Measurements from ENCODE around the gene BSG. TPM values are rescaled to one million over a fixed set of nuclear protein-coding genes. Genes with fewer than 3 reads are reported as not detected.
"Not testable (repeated sequence)": the region's sequence is repeated elsewhere in the genome, so short reads cannot be mapped to it uniquely, and the experiment has no call there.

The BSG gene
- total RNA-seq, 1 donor: 94.2 TPM

- Histone ChIP-seq H3K9me3 (ENCODE audit: low read depth, low read length) (no peaks in the 10 kb centered on the region), H3K4me3 (ENCODE audit: low read length) (peak overlapping the region; percentile 24), H3K4me1 (ENCODE audit: insufficient read depth, low read length) (peaks cover 30% of the 10 kb centered on the region), H3K27me3 (ENCODE audit: insufficient read depth, low read length) (no peaks in the 10 kb centered on the region)
Measured at GRCh38 chr19:610801-611480, 38.5 kb downstream of the BSG start.

GRCh38 chr19:611481-611868 is 39.1 kb downstream of the BSG start:
- no peak overlapping the region for H3K4me3 ChIP-seq (ENCODE audit: low read length)
- H3K9me3 ChIP-seq (ENCODE audit: low read depth, low read length): no peaks in the 10 kb centered on the region
- H3K27me3 ChIP-seq (ENCODE audit: insufficient read depth, low read length): no peaks in the 10 kb centered on the region
- H3K4me1 ChIP-seq (ENCODE audit: insufficient read depth, low read length): peaks cover 30% of the 10 kb centered on the region

GRCh38 chr19:612941-613340 is 40.5 kb downstream of the BSG start:
- Histone ChIP-seq H3K9me3 (ENCODE audit: low read depth, low read length) (no peaks in the 10 kb centered on the region), H3K27me3 (ENCODE audit: insufficient read depth, low read length) (no peaks in the 10 kb centered on the region)

GRCh38 chr19:613732-614567 is 41.6 kb downstream of the BSG start:
- H3K27me3 ChIP-seq (ENCODE audit: insufficient read depth, low read length): no peaks in the 10 kb centered on the region
- no peak overlapping the region for H3K4me3 ChIP-seq (ENCODE audit: low read length)
- peaks cover 24% of the 10 kb centered on the region for H3K4me1 ChIP-seq (ENCODE audit: insufficient read depth, low read length)
- no peaks in the 10 kb centered on the region for H3K9me3 ChIP-seq (ENCODE audit: low read depth, low read length)

More at GRCh38 chr19:612941-613340, 40.5 kb downstream of the BSG start:
- Histone ChIP-seq H3K4me3 (ENCODE audit: low read length) (no peak overlapping the region), H3K4me1 (ENCODE audit: insufficient read depth, low read length) (peaks cover 30% of the 10 kb centered on the region)

- Histone ChIP-seq H3K27me3 (ENCODE audit: insufficient read depth, low read length) (no peaks in the 10 kb centered on the region), H3K9me3 (ENCODE audit: low read depth, low read length) (no peaks in the 10 kb centered on the region), H3K4me1 (ENCODE audit: insufficient read depth, low read length) (peaks cover 10% of the 10 kb centered on the region), H3K4me3 (ENCODE audit: low read length) (no peak overlapping the region)
Measured at GRCh38 chr19:615619-616018, 43.2 kb downstream of the BSG start.

- no peaks in the 10 kb centered on the region for H3K9me3 ChIP-seq (ENCODE audit: low read depth, low read length)
- no peak overlapping the region for H3K4me3 ChIP-seq (ENCODE audit: low read length)
- peaks cover 5% of the 10 kb centered on the region for H3K4me1 ChIP-seq (ENCODE audit: insufficient read depth, low read length)
- H3K27me3 ChIP-seq (ENCODE audit: insufficient read depth, low read length): no peaks in the 10 kb centered on the region
Measured at GRCh38 chr19:616062-616700, 43.8 kb downstream of the BSG start.

- H3K4me3 ChIP-seq (ENCODE audit: low read length): no peak overlapping the region
- no peaks in the 10 kb centered on the region for H3K4me1 ChIP-seq (ENCODE audit: insufficient read depth, low read length)
- no peaks in the 10 kb centered on the region for H3K9me3 ChIP-seq (ENCODE audit: low read depth, low read length)
- H3K27me3 ChIP-seq (ENCODE audit: insufficient read depth, low read length): no peaks in the 10 kb centered on the region
Measured at GRCh38 chr19:616747-617526, 44.5 kb downstream of the BSG start.

GRCh38 chr19:617551-618246 is 45.3 kb downstream of the BSG start:
- H3K9me3 ChIP-seq (ENCODE audit: low read depth, low read length): no peaks in the 10 kb centered on the region
- no peaks in the 10 kb centered on the region for H3K4me1 ChIP-seq (ENCODE audit: insufficient read depth, low read length)
- H3K4me3 ChIP-seq (ENCODE audit: low read length): no peak overlapping the region
- no peaks in the 10 kb centered on the region for H3K27me3 ChIP-seq (ENCODE audit: insufficient read depth, low read length)

- no peaks in the 10 kb centered on the region for H3K4me1 ChIP-seq (ENCODE audit: insufficient read depth, low read length)
- no peaks in the 10 kb centered on the region for H3K27me3 ChIP-seq (ENCODE audit: insufficient read depth, low read length)
- H3K9me3 ChIP-seq (ENCODE audit: low read depth, low read length): no peaks in the 10 kb centered on the region
- no peak overlapping the region for H3K4me3 ChIP-seq (ENCODE audit: low read length)
Measured at GRCh38 chr19:618247-618619, 45.8 kb downstream of the BSG start.

GRCh38 chr19:618674-619285 is 46.4 kb downstream of the BSG start:
- H3K4me3 ChIP-seq (ENCODE audit: low read length): no peak overlapping the region
- no peaks in the 10 kb centered on the region for H3K4me1 ChIP-seq (ENCODE audit: insufficient read depth, low read length)
- no peaks in the 10 kb centered on the region for H3K27me3 ChIP-seq (ENCODE audit: insufficient read depth, low read length)
- H3K9me3 ChIP-seq (ENCODE audit: low read depth, low read length): no peaks in the 10 kb centered on the region

- H3K9me3 ChIP-seq (ENCODE audit: low read depth, low read length): no peaks in the 10 kb centered on the region
- H3K4me3 ChIP-seq (ENCODE audit: low read length): no peak overlapping the region
- H3K4me1 ChIP-seq (ENCODE audit: insufficient read depth, low read length): no peaks in the 10 kb centered on the region
- no peaks in the 10 kb centered on the region for H3K27me3 ChIP-seq (ENCODE audit: insufficient read depth, low read length)
Measured at GRCh38 chr19:619286-620002, 47.0 kb downstream of the BSG start.

- Histone ChIP-seq H3K9me3 (ENCODE audit: low read depth, low read length) (no peaks in the 10 kb centered on the region), H3K4me1 (ENCODE audit: insufficient read depth, low read length) (no peaks in the 10 kb centered on the region), H3K4me3 (ENCODE audit: low read length) (no peak overlapping the region), H3K27me3 (ENCODE audit: insufficient read depth, low read length) (no peaks in the 10 kb centered on the region)
Measured at GRCh38 chr19:620166-620862, 47.9 kb downstream of the BSG start.

GRCh38 chr19:621191-621590 is 48.8 kb downstream of the BSG start:
- H3K4me3 ChIP-seq (ENCODE audit: low read length); H3K27me3 ChIP-seq (ENCODE audit: insufficient read depth, low read length); H3K9me3 ChIP-seq (ENCODE audit: low read depth, low read length); H3K4me1 ChIP-seq (ENCODE audit: insufficient read depth, low read length): not testable (repeated sequence)
